HG02943 (cell line): ENCODE results near the gene TFRC.
"Not testable (repeated sequence)": the region's sequence is repeated elsewhere in the genome, so short reads cannot be mapped to it uniquely, and the experiment has no call there.

Source experiments
- ATAC-seq: cut with Tn5 transposase; IDR thresholded peaks from one replicate; pipeline ENCODE4 v1.9.1; 2021; ENCODE audit warnings: mild to moderate bottlenecking, low read depth, moderate library complexity; ENCODE audit not compliant: unreplicated experiment

Gene TFRC

GRCh38 chr3:196009456-196009855 is 72.4 kb downstream of the TFRC start:
- ATAC-seq = no peak

- no peak for ATAC-seq
Observed at GRCh38 chr3:196008929-196009328, 73.0 kb downstream of the TFRC start.

- ATAC-seq = no peak
Observed at GRCh38 chr3:196008387-196008786, 73.5 kb downstream of the TFRC start.

- no peak for ATAC-seq
Observed at GRCh38 chr3:196007744-196008335, 74.0 kb downstream of the TFRC start.

DNA sequence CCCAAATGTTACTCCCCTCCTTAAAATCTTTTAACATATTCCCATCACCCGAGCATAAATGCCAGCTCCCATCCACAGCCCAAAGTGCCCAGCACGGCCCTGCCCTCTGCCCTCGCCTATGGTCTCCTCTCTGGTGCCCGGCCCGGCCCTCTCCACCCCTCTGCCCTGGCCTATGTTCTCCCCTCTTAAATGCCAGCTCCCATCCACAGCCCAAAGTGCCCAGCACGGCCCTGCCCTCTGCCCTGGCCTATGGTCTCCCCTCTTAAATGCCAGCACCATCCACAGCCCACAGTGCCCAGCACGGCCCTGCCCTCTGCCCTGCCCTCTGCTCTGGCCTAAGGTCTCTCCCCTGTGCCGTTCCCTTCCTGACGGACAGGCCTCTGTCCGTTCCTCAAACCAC is 76.6 kb downstream of the TFRC start:
- ATAC-seq = not testable (repeated sequence)

DNA sequence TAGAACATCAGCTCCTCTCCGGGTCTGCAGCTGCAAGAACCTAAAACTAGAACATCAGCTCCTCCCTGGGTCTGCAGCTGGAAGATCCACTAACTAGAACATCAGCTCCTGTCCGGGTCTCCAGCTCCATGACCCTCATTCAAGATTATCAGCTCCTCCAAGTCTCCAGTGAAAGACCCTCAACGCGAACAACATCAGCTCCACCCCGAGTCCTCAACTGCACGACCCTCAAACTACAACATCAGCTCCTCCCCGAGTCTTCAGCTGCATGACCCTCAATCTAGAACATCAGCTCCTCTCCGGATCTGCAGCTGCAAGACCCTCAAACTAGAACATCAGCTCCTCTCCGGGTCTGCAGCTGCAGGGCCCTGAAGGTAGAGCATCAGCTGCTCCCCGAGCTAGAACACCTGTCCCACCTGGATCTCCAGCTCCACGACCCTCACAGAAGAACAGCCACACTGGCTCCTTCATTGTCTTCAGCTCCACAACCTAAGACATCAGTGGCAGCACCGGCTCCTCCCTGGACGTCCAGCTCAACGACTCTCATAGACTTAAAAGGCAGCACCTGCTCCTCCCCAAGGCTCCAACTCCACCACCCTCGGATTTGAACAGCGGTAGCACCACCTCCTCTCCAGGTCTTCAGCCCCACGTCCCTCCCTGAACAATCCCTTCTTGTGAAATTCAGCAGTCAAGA is 77.4 kb downstream of the TFRC start:
- not testable (repeated sequence) for ATAC-seq

- no peak for ATAC-seq
Observed at GRCh38 chr3:196003611-196004010, 78.3 kb downstream of the TFRC start.

- not testable (repeated sequence) for ATAC-seq
Observed at GRCh38 chr3:196002721-196003120, 79.2 kb downstream of the TFRC start.

DNA sequence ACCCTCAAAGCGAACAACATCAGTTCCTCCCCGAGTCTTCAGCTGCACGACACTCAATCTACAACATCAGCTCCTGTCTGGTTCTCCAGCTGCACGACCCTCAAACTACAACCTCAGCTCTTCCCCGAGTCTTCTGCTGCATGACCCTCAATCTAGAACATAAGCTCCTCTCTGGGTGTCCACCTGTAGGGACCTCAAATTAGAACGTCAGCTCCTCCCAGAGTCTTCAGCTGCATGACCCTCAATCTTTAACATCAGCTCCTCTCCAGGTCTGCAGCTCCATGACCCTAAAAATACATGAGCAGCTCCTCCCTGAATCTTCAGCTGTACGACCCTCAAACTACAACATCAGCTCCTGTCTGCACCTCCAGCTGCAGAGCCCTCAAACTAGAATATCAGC is 80.7 kb downstream of the TFRC start:
- ATAC-seq = not testable (repeated sequence)

GRCh38 chr3:196000360-196000950 is 81.4 kb downstream of the TFRC start:
- ATAC-seq = not testable (repeated sequence)

GRCh38 chr3:195999896-196000295 is 82.0 kb downstream of the TFRC start:
- no peak for ATAC-seq
